ENCODE results near the gene CAPZB. TPM values are rescaled to one million over a fixed set of nuclear protein-coding genes. Genes with fewer than 3 reads are reported as not detected.

CAPZB gene
- total RNA-seq, 1 donor from 2014 or later, result 334 TPM

DNA sequence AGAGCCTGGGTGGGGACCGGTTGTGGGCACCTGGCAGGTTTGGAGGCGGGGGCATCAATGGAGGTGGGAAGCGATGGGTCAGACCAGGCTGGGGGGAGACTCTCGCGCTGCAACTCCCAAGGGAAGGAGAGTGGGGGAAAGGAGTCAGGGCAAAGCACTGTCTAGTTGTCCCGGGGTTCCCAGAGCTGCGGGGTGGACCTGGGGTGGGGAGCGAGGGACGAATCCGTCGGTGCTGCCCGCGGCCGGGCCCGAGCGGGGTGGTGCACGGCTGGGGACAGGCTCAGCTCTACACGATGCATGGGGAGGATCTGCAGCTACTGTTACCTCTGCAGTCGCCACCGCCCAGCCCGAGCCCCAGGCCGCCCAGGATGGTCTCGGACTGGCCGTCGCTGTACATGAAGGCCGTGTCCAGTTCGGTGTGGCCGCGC is 173.8 kb downstream of the CAPZB start:
- Mint-ChIP-seq H3K4me3 (peak overlapping the region; percentile 90), H3K36me3 (ENCODE audit: low read depth) (peaks cover 24% of the 10 kb centered on the region), H3K27ac (no peak overlapping the region), H3K27me3 (no peaks in the 10 kb centered on the region), H3K4me1 (peaks cover 51% of the 10 kb centered on the region), H3K9me3 (no peaks in the 10 kb centered on the region)
- intact Hi-C loops (cut with micrococcal nuclease), result loop anchor here (5.0 to 10.0 kb wide), 2 partner anchors 176 to 407 kb away; partner anchors contain the start of genes ALDH4A1 and CAPZB
- ATAC-seq (ENCODE audit: low read depth) (no peak), DNase-seq (no peak)
- CTCF ChIA-PET, result no interaction called here
- POLR2A ChIA-PET, result interaction anchor here (0.7 to 2.9 kb wide), 5 partner anchors 60 to 289 kb away, joined by 3 to 12 read pairs (median 7); partner anchors contain the start of genes EMC1 and MRTO4
- TF ChIP-seq, protein P1, sequence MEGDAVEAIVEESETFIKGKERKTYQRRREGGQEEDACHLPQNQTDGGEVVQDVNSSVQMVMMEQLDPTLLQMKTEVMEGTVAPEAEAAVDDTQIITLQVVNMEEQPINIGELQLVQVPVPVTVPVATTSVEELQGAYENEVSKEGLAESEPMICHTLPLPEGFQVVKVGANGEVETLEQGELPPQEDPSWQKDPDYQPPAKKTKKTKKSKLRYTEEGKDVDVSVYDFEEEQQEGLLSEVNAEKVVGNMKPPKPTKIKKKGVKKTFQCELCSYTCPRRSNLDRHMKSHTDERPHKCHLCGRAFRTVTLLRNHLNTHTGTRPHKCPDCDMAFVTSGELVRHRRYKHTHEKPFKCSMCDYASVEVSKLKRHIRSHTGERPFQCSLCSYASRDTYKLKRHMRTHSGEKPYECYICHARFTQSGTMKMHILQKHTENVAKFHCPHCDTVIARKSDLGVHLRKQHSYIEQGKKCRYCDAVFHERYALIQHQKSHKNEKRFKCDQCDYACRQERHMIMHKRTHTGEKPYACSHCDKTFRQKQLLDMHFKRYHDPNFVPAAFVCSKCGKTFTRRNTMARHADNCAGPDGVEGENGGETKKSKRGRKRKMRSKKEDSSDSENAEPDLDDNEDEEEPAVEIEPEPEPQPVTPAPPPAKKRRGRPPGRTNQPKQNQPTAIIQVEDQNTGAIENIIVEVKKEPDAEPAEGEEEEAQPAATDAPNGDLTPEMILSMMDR (IDR thresholded peaks at IDR 0.05), result no peak

DNA sequence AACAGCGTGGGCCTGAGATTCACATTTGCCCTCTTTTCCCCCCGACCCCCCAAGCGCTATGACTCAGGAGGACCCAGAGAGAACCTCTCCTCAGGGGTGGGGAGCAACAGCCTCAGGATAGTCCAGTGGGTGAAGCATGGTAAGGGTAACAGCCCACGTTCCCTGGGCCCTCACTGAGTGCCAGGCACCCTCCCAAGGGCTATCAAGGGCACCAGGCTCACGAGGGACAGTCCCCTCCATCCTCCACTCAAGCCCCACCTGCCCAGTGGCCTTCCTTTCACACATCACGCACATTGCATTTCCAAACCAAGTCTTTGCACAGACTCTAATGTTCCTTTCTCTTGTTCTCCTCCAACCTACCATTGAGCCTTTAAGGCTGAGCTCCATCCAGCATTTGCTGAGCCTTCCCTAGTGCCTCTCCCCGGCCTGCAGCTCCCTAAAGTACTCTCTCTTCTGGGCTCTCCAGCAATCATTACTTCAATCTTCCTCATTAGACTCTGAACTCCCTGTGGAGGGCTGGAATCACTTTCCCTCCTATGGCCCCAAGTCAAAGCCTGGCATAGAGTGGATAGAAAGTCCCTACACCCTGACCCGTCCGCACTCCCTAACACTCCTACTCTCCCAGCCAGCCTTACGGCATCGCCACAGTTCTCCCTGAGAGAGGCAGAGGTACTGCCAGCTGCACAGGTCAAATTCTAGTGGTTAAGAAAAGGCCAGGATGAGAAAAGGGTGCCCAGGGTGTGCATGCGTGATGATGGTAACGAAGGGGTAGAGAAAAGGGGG is 174.4 kb downstream of the CAPZB start:
- ATAC-seq (ENCODE audit: low read depth), result no peak
- intact Hi-C loops (cut with micrococcal nuclease), result loop anchor here (5.0 to 10.0 kb wide), 2 partner anchors 176 to 406 kb away; partner anchors contain the start of genes ALDH4A1 and CAPZB
- CTCF ChIA-PET, result no interaction called here
- no peaks in the 10 kb centered on the region for H3K27me3 Mint-ChIP-seq
- POLR2A ChIA-PET, result interaction anchor here (0.7 to 2.9 kb wide), 3 partner anchors 60 to 289 kb away, joined by 7 to 12 read pairs (median 8); partner anchors contain the start of genes EMC1 and MRTO4
- H3K4me1 Mint-ChIP-seq, result peaks cover 45% of the 10 kb centered on the region
- H3K27ac Mint-ChIP-seq, result no peak overlapping the region
- no peak for DNase-seq
- H3K9me3 Mint-ChIP-seq, result no peaks in the 10 kb centered on the region
- H3K36me3 Mint-ChIP-seq (ENCODE audit: low read depth), result peaks cover 29% of the 10 kb centered on the region
- H3K4me3 Mint-ChIP-seq, result peak overlapping the region; percentile 90
- TF ChIP-seq, protein P1 (IDR thresholded peaks at IDR 0.05), result no peak

DNA sequence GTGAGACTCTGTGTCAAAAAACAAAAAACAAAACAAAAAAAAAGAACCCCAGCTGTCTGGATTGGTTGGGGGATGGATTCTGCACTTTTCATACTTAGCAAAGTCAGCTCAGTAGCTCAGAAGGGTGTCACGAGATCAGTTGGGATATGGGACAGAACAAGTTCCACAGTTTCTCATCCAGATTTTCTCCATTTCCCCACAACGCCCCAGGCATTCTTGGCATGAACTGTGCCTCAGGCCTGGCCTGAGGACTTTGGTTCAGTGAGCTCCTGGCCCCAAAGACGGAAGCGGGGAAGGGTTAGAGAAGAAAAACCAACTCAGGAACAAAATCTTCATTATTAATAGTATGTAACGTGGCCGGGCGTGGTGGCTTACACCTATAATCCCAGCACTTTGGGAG is 175.3 kb downstream of the CAPZB start:
- ChIA-PET POLR2A (no interaction called here), CTCF (no interaction called here)
- H3K9me3 Mint-ChIP-seq, result no peaks in the 10 kb centered on the region
- peak overlapping the region; percentile 44 for H3K4me3 Mint-ChIP-seq
- no peak overlapping the region for H3K27ac Mint-ChIP-seq
- intact Hi-C loops (cut with micrococcal nuclease), result loop anchor here (5.0 to 10.0 kb wide), 2 partner anchors 177 to 405 kb away; partner anchors contain the start of genes ALDH4A1 and CAPZB
- no peaks in the 10 kb centered on the region for H3K27me3 Mint-ChIP-seq
- DNase-seq, result no peak
- peaks cover 37% of the 10 kb centered on the region for H3K4me1 Mint-ChIP-seq
- no peak for ATAC-seq (ENCODE audit: low read depth)
- peaks cover 37% of the 10 kb centered on the region for H3K36me3 Mint-ChIP-seq (ENCODE audit: low read depth)
- TF ChIP-seq, protein P1 (IDR thresholded peaks at IDR 0.05), result no peak

DNA sequence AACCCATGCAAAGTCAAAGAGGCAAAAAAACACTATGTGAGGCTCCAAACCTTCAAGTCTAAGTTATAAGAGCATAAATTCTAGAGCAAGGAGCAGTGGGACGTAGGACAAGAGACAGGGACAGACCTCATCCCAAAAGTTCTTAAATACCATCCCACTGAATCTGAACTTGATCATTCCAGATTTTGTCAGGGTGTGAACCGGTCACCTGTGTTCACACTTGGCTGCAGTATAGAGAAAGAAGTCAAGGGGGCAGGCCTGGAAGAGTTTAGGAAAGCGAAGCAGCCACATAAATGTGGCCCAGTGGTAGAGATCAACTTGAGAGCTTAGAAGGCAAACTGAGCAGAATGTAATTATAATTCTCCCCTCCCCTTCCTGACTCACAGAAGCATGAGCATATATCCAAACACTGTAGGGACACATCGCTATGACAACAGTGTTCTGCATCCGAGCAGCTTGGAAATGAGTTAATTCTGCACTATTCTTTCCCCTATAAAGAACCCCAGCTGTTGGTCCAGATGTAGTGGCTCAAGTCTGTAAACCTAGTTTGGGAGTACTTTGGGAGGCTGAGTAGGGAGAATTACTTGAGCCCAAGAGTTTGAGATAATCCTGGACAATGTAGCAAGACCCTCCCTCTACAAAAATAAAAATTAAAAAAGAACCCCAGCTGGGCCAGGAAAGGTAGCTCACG is 176.1 kb downstream of the CAPZB start:
- no peaks in the 10 kb centered on the region for H3K9me3 Mint-ChIP-seq
- peaks cover 29% of the 10 kb centered on the region for H3K4me1 Mint-ChIP-seq
- DNase-seq (no peak), ATAC-seq (ENCODE audit: low read depth) (no peak)
- CTCF ChIA-PET, result interaction anchor here (0.6 kb wide), 1 partner anchor 12 kb away, joined by 3 read pairs; no protein-coding TSS in a partner anchor
- TF ChIP-seq, protein P1 (IDR thresholded peaks at IDR 0.05), result no peak
- H3K27me3 Mint-ChIP-seq, result no peaks in the 10 kb centered on the region
- H3K4me3 Mint-ChIP-seq, result peak overlapping the region; percentile 17
- H3K27ac Mint-ChIP-seq, result no peak overlapping the region
- H3K36me3 Mint-ChIP-seq (ENCODE audit: low read depth), result peaks cover 45% of the 10 kb centered on the region
- POLR2A ChIA-PET, result interaction anchor here (0.6 kb wide), 1 partner anchor 64 kb away, joined by 5 read pairs; no protein-coding TSS in a partner anchor
- intact Hi-C loops (cut with micrococcal nuclease), result no loop called here

DNA sequence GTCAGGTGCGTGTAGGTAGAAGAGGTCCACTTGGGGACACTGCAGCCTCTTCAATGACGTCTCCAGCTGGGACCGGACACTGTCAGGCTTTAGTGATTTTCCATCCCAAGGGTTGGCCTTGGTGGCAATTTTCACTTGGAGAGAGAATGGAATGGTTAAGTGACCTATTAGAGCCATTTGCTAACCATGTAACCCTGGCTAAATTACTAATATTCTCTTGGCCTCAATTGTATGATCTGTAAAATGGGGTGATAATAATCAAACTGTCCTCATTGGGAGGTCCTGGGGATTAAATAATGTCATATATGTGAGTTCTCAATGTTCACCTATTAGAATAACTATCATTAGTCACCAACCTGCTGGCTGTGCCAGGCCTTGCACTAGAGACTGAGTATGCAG is 176.8 kb downstream of the CAPZB start:
- Mint-ChIP-seq H3K36me3 (ENCODE audit: low read depth) (peaks cover 52% of the 10 kb centered on the region), H3K9me3 (no peaks in the 10 kb centered on the region), H3K27ac (no peak overlapping the region), H3K27me3 (no peaks in the 10 kb centered on the region), H3K4me3 (peak overlapping the region; percentile 17), H3K4me1 (peaks cover 21% of the 10 kb centered on the region)
- TF ChIP-seq, protein P1 (IDR thresholded peaks at IDR 0.05), result no peak
- DNase-seq, result no peak
- ChIA-PET POLR2A (no interaction called here), CTCF (no interaction called here)
- intact Hi-C loops (cut with micrococcal nuclease), result no loop called here
- ATAC-seq (ENCODE audit: low read depth), result no peak
